RWPE1 (cell line): Measurements from ENCODE around the gene MEF2D.

Experiments
- CTCF ChIA-PET: fragments of 350-600 bp; sonication (Branson Sonifier 250); formaldehyde crosslinking; extraction: SDS; loops from one replicate; lab custom pipeline; 2021; lab: Yijun Ruan, JAX
- POLR2A ChIA-PET: fragments of 400-600 bp; formaldehyde crosslinking; extraction: SDS; loops from one replicate; lab custom pipeline; 2020; ENCODE audit warnings: antibody characterized with exemption; ENCODE audit not compliant: low non-redundant PET; lab: Yijun Ruan, JAX
- DNase-seq: peaks from one replicate; pipeline ENCODE4 v3.0.0; 2012; ENCODE audit warnings: low spot score
- H3K27ac ChIP-seq: fragments of 450-650 bp; 2 replicates; pipeline ENCODE4 v1.5.1; 2017
- CTCF ChIP-seq: fragments of 450-650 bp; conservative IDR thresholded peaks from 2 replicates; pipeline ENCODE4 v1.5.1; 2017; ENCODE audit warnings: low read depth, mild to moderate bottlenecking

The MEF2D gene

GRCh38 chr1:156528231-156528630 lies 27.7 kb upstream of the MEF2D start:
- no peak for DNase-seq
- peak overlapping the region; percentile 25 for H3K27ac ChIP-seq
- CTCF ChIA-PET = no interaction called here

GRCh38 chr1:156527584-156527983 lies 27.0 kb upstream of the MEF2D start:
- no peak for DNase-seq
- ChIA-PET CTCF (interaction anchor here (0.6 kb wide), 1 partner anchor 12 kb away, joined by 3 read pairs; no protein-coding TSS in a partner anchor), POLR2A (no interaction called here)
- TF ChIP-seq CTCF = no peak
- H3K27ac ChIP-seq = peak overlapping the region; percentile 25

More at GRCh38 chr1:156528231-156528630, 27.7 kb upstream of the MEF2D start:
- no peak for TF ChIP-seq CTCF
- POLR2A ChIA-PET = no interaction called here

GRCh38 chr1:156525856-156526489 lies 25.4 kb upstream of the MEF2D start:
- ChIA-PET CTCF (no interaction called here), POLR2A (no interaction called here)
- TF ChIP-seq CTCF = no peak
- peak overlapping the region; percentile 16; the same call in 1 of the 2 replicates for H3K27ac ChIP-seq
- no peak for DNase-seq

DNA sequence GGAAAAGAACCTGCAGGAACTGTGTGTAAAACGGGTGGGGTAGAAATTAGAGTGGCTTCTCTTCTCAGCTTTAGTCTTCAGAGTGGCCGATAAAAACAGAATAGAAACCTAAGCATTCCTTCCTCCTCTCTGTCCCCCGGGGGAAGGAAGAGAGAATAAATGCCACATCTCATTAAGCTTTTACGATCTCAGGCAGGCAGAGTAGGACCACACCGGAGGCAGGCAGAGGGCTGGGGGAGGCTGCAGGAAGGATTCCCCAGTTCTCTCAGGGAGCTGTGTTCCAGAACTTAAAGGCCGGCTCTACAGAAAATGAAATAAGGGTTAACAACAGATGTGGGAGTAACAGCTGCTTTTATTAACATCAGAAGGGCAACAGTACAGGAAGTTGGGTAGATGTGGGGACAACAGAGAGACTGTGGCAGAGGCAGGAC lies 24.5 kb upstream of the MEF2D start:
- POLR2A ChIA-PET = no interaction called here
- no peak overlapping the region for H3K27ac ChIP-seq
- DNase-seq = no peak
- no peak for TF ChIP-seq CTCF
- CTCF ChIA-PET = interaction anchor here (0.9 kb wide), 1 partner anchor 99 kb away, joined by 3 read pairs; no protein-coding TSS in a partner anchor

DNA sequence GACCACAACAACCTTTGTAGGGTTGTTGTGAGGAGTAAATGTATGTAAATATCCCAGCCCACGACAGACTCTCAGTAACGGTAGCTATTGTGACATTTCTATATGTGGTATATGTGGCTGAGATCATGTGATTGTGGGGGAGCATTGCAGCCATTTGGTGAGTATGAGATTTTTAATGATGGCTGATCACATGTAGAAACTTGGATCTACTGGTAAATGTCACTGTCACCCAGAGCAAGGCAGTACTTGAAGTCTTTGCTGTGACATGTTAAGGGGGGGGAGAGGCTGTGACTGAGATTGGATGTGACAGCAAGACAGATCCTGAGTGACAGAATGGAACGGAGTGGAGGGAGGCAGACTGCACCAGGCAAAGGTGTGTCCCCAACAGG lies 23.9 kb upstream of the MEF2D start:
- ChIA-PET CTCF (no interaction called here), POLR2A (no interaction called here)
- H3K27ac ChIP-seq = no peak overlapping the region
- DNase-seq = no peak
- TF ChIP-seq CTCF = no peak

GRCh38 chr1:156523801-156524480 lies 23.4 kb upstream of the MEF2D start:
- ChIA-PET CTCF (no interaction called here), POLR2A (no interaction called here)
- no peak overlapping the region for H3K27ac ChIP-seq
- no peak for TF ChIP-seq CTCF
- no peak for DNase-seq
